ENCODE measurements around the gene CDR2. TPM values are rescaled to one million over a fixed set of nuclear protein-coding genes. Genes with fewer than 3 reads are reported as not detected.

The CDR2 gene
- total and polyA plus RNA-seq, 2 of the 13 experiments (the other 11 are each of a cell fraction or from before 2014, with no cell fraction given): 59.0 to 78.9 TPM

- TF ChIP-seq DPF2 (CRISPR knock-in tag; IDR thresholded peaks at IDR 0.05; ENCODE audit: borderline replicate concordance, low read depth) (peak; percentile 79; the same call in 1 of the 2 replicates), BRD4 (CRISPR knock-in tag; IDR thresholded peaks at IDR 0.05) (peak; percentile 84), ZFP1 (CRISPR knock-in tag; IDR thresholded peaks at IDR 0.05) (peak; percentile 97), RFX1 (IDR thresholded peaks at IDR 0.05) (no peak; the same call in 1 of the 2 replicates), ZNF205 (CRISPR knock-in tag; IDR thresholded peaks at IDR 0.05) (peak; percentile 91), SP140L (CRISPR knock-in tag; IDR thresholded peaks at IDR 0.05; ENCODE audit: borderline replicate concordance) (peak; percentile 98; the same call in 1 of the 2 replicates), ZFX (CRISPR knock-in tag; IDR thresholded peaks at IDR 0.05; ENCODE audit: low read depth) (peak; percentile 100), ZNF329 (CRISPR knock-in tag; IDR thresholded peaks at IDR 0.05; ENCODE audit: low read depth) (peak; percentile 95), ATF7-NPFF (CRISPR knock-in tag; IDR thresholded peaks at IDR 0.05; ENCODE audit: low read depth) (peak; percentile 100), RNF219 (CRISPR knock-in tag; IDR thresholded peaks at IDR 0.05) (peak; percentile 90; the same call in 1 of the 2 replicates), TCF12 (IDR thresholded peaks at IDR 0.05) (no peak), TCF12 (CRISPR knock-in tag; IDR thresholded peaks at IDR 0.05) (no peak; the same call in none of the 2 replicates), KAT8 (CRISPR knock-in tag; IDR thresholded peaks at IDR 0.05) (peak; percentile 98), SNAI1 (CRISPR knock-in tag; IDR thresholded peaks at IDR 0.05; ENCODE audit: borderline replicate concordance) (peak; percentile 97; the same call in 1 of the 2 replicates), ZNF713 (CRISPR knock-in tag; IDR thresholded peaks at IDR 0.05) (no peak; the same call in 1 of the 2 replicates), GATA4 (IDR thresholded peaks at IDR 0.05; ENCODE audit: borderline replicate concordance, low read depth) (no peak; the same call in none of the 2 replicates), JDP2 (CRISPR knock-in tag; IDR thresholded peaks at IDR 0.05; ENCODE audit: borderline replicate concordance) (peak; percentile 58; the same call in 1 of the 2 replicates), PHF8 (CRISPR knock-in tag; IDR thresholded peaks at IDR 0.05) (peak; percentile 100), ZSCAN12 (CRISPR knock-in tag; IDR thresholded peaks at IDR 0.05) (no peak), PCBP2 (optimal IDR thresholded peaks at IDR 0.05; ENCODE audit: low read depth, low read length, poor library complexity, severe bottlenecking) (no peak), MXD4 (CRISPR knock-in tag; IDR thresholded peaks at IDR 0.05) (peak; percentile 99), JARID2 (CRISPR knock-in tag; IDR thresholded peaks at IDR 0.05; ENCODE audit: insufficient replicate concordance) (peak; percentile 84), ZNF430 (CRISPR knock-in tag; IDR thresholded peaks at IDR 0.05) (peak; percentile 97), RXRA (CRISPR knock-in tag; IDR thresholded peaks at IDR 0.05) (peak; percentile 93), ZNF383 (CRISPR knock-in tag; IDR thresholded peaks at IDR 0.05; ENCODE audit: borderline replicate concordance) (peak; percentile 99), ZNF12 (CRISPR knock-in tag; IDR thresholded peaks at IDR 0.05) (peak; percentile 59), MTF2 (CRISPR knock-in tag; IDR thresholded peaks at IDR 0.05; ENCODE audit: borderline replicate concordance) (peak; percentile 87)
- TF ChIP-seq, protein P1, sequence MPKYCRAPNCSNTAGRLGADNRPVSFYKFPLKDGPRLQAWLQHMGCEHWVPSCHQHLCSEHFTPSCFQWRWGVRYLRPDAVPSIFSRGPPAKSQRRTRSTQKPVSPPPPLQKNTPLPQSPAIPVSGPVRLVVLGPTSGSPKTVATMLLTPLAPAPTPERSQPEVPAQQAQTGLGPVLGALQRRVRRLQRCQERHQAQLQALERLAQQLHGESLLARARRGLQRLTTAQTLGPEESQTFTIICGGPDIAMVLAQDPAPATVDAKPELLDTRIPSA (CRISPR knock-in tag; IDR thresholded peaks at IDR 0.05; ENCODE audit: borderline replicate concordance): peak; percentile 96
- TF ChIP-seq, protein P2, sequence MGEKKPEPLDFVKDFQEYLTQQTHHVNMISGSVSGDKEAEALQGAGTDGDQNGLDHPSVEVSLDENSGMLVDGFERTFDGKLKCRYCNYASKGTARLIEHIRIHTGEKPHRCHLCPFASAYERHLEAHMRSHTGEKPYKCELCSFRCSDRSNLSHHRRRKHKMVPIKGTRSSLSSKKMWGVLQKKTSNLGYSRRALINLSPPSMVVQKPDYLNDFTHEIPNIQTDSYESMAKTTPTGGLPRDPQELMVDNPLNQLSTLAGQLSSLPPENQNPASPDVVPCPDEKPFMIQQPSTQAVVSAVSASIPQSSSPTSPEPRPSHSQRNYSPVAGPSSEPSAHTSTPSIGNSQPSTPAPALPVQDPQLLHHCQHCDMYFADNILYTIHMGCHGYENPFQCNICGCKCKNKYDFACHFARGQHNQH (CRISPR knock-in tag; IDR thresholded peaks at IDR 0.05): peak; percentile 98
These were observed 77.1 kb downstream of the CDR2 start, which contains the start of gene POLR3E (continued) for GRCh38 chr16:22297114-22297870.

Data from HepG2 (cell line).